ENCODE results near the gene MRGPRF.
"Not testable (repeated sequence)": the region's sequence is repeated elsewhere in the genome, so short reads cannot be mapped to it uniquely, and the experiment has no call there.

The MRGPRF gene

GRCh38 chr11:69002110-69002569 is 10.9 kb downstream of the MRGPRF start:
- no peak for DNase-seq

GRCh38 chr11:69001243-69002081 is 11.6 kb downstream of the MRGPRF start:
- DNase-seq: no peak

GRCh38 chr11:69000831-69001242 is 12.2 kb downstream of the MRGPRF start:
- no peak for DNase-seq

GRCh38 chr11:69000391-69000790 is 12.7 kb downstream of the MRGPRF start:
- DNase-seq: no peak

GRCh38 chr11:68999748-69000355 is 13.2 kb downstream of the MRGPRF start:
- DNase-seq: not testable (repeated sequence)

GRCh38 chr11:68999093-68999747 is 13.8 kb downstream of the MRGPRF start:
- no peak for DNase-seq

- DNase-seq: no peak
Measured at GRCh38 chr11:68998390-68998911, 14.6 kb downstream of the MRGPRF start.

GRCh38 chr11:68997995-68998348 is 15.1 kb downstream of the MRGPRF start:
- no peak for DNase-seq

- no peak for DNase-seq
Measured at GRCh38 chr11:68997124-68997994, 15.7 kb downstream of the MRGPRF start.

GRCh38 chr11:68996376-68997123 is 16.5 kb downstream of the MRGPRF start:
- DNase-seq: no peak

- no peak for DNase-seq
Measured at GRCh38 chr11:68994894-68995285, 18.2 kb downstream of the MRGPRF start.

GRCh38 chr11:68994161-68994893 is 18.7 kb downstream of the MRGPRF start:
- DNase-seq: no peak

- DNase-seq: no peak
Measured at GRCh38 chr11:68993546-68993945, 19.5 kb downstream of the MRGPRF start.

- no peak for DNase-seq
Measured at GRCh38 chr11:68992743-68993255, 20.2 kb downstream of the MRGPRF start.

- no peak for DNase-seq
Measured at GRCh38 chr11:68990995-68991780, 21.9 kb downstream of the MRGPRF start.

- no peak for DNase-seq
Measured at GRCh38 chr11:68989936-68990606, 23.0 kb downstream of the MRGPRF start.

GRCh38 chr11:68988491-68988890 is 24.6 kb downstream of the MRGPRF start:
- no peak for DNase-seq

- DNase-seq: no peak
Measured at GRCh38 chr11:68987211-68987610, 25.8 kb downstream of the MRGPRF start.

- DNase-seq: no peak
Measured at GRCh38 chr11:68983801-68984200, 29.2 kb downstream of the MRGPRF start.
